HG02973 (cell line): ENCODE results near the gene NRG2.

Source experiments
- ATAC-seq: cut with Tn5 transposase; IDR thresholded peaks from one replicate; pipeline ENCODE4 v1.9.1; 2021; ENCODE audit warnings: moderate library complexity; ENCODE audit not compliant: unreplicated experiment

Gene NRG2

DNA sequence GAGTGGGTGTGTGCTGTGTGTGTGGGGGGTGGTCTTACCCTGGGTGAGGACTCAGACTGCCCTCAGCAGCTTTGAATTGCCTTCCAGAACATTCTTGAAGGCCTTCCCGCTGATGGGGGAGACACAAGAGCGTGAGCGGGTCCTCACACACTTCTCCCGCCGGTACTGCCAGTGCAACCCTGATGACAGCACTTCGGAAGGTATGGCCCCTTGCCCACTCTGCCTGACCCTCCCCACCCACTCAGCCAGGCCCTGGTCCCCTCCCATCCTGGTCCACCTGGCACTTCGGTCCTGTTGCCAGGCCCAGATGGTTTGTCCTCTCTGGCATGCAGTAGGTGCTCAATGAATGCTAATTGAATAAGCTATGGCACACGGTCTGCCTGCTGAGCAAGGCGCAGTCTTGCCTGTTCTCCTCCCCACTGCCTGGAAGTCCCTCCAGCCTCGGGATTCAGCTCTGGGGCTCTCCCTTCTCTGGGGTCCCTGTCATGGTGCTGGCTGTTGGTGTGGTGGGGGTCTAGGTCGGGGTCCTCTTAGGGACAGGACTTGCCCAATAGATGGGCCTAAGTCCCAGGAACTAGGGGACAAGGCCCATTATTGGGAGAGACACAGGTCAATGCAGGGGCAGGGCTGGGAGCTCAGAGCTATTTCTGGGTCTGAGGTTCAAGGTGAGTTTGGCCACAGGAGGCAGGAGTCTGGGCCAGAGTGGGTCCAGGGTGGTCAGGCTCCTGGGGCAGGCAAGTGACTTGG lies 221.1 kb downstream of the NRG2 start:
- no peak for ATAC-seq

GRCh38 chr5:139820606-139821005 lies 222.5 kb downstream of the NRG2 start:
- no peak for ATAC-seq

DNA sequence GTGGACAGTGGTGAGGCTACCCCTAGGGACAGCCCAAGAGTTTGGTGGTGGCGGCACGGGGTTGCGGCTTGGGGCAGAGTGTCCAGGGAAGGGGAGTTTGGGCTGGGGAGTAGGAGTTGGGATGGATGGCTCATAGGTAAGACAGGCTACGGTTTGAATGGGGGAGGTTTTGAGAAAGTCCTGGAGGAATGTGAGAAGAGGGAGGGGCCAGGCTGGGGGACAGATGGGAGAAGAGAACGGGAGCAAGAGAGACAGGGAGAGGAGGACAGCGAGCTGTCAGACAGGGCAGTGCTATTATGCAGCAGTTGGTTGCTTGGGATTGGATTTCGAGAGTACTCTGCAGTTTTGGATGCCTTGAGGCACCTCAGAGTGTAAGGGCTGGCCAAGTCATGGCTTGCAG lies 223.0 kb downstream of the NRG2 start:
- ATAC-seq, result no peak

GRCh38 chr5:139817970-139818369 lies 225.1 kb downstream of the NRG2 start:
- ATAC-seq, result no peak

- no peak for ATAC-seq
These were observed 225.7 kb downstream of the NRG2 start for GRCh38 chr5:139817362-139817761.

DNA sequence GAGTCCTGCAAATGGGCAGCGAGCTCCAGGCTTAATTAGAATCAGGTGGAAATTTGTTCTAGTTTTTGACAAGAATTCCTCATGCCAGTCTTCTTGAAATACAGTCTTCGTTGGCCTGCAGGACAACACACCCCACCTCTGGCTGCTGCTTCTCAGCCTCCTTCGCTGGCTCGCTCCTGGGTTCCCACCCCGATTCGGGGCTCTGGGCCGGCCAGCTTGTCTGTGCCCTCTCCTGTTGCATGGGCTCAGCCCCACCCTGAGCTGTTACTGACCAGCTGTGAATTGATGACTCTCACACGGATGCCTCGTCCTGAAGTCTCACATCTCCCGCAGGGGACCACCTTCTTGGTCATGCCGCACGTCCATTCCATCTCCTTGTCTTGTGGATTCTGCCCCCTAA lies 226.5 kb downstream of the NRG2 start:
- no peak for ATAC-seq

- ATAC-seq, result no peak
These were observed 228.3 kb downstream of the NRG2 start for GRCh38 chr5:139814704-139815280.

DNA sequence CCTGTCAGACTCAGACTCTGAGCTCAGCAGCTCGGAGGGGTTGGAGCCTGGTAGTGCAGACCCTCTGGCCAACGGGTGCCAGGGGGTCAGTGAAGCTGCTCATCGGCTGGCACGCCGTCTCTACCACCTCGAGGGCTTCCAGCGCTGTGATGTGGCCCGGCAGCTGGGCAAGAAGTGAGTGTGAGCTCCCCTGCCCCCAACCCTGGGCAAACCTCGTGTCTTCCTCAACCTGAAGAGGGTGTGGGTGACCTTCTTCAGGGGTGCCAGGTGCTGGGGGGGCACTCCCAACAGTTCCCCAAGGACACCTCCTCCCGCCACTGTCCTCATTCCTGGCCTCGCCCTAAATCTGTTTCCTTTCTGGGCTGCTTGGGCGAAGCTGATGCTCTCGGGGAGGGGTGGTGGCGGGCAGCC lies 228.9 kb downstream of the NRG2 start:
- no peak for ATAC-seq

GRCh38 chr5:139812836-139813805 lies 230.0 kb downstream of the NRG2 start:
- ATAC-seq, result no peak

- no peak for ATAC-seq
These were observed 230.8 kb downstream of the NRG2 start for GRCh38 chr5:139812323-139812722.

DNA sequence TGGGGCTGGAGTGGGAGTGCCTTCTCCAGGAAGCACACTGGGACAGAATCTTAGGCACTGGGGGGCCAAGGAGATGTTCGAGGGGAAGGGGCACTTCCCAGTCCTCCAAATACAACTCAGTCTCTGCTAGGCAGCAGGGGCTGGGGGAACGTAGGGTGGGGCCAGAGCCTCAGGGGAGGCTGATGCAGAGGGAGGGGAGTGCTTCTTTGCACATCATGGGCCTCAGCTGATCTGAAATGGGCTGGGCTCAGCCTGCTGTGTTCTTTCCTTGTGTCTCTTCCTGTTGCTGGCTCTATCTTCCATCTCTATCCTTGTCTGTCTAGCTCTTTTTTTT lies 231.9 kb downstream of the NRG2 start:
- ATAC-seq, result no peak

DNA sequence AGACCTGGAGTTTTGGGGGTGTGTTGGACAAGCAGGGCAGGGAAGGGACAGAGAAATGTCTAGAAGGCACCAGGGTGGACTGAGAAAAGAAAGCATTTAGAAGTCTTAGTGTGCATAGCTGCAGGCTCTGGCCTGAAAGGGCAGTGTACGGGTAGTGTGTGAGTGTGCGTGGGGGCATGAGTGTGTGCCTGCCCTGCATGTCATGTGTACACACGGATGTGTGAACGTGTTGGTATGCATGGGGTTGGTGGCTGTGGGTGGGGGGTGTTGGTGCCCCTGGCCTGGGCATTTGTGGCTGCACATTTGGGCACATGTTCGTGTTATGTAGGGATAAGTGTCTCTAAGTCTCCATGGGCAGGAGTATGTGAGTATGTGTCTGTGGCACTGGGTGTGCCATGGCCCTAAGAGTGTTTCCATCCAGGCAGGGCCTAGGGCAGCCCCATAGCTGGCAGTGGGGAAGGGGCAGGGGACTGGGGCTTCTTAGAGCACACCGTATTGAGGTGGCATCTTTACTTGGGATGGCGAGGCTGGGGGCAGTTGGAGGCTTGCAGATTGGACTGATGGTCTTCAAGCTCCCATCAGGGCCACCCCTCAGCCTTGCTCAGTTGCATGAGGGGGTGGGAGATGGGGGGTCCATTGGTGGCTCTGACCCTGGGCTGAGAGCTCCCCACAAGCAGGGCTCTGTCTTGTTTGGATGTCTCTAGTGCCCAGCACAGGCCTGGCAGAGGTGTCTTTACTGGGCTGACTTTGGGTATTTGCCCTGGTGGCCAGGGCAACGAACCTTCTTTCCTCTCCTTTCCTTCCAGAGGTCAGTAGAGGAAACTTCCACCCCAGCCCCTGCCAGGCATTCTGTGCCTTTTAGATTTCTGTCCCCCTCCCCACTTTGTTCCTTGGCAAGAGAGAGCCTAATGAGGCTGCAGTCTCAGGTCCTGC lies 232.5 kb downstream of the NRG2 start:
- no peak for ATAC-seq

DNA sequence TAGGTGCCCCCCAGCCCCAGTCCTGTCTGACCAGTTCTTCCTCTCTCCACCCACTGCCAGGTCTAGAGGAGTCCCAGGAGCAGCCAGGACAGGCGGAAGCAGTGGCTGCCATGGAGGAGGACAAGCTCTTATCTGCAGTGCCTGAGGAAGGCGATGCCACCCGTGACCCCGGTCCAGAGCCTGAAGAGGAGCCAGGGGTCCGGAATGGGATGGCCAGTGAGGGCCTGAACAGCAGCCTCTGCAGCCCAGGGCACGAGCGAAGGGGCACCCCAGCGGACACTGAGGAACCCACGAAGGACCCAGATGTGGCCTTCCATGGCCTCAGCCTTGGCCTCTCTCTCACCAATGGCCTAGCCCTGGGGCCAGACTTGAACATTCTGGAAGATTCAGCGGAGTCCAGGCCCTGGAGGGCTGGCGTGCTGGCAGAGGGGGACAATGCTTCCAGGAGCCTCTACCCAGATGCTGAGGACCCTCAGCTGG lies 233.7 kb downstream of the NRG2 start:
- no peak for ATAC-seq

GRCh38 chr5:139808481-139809330 lies 234.4 kb downstream of the NRG2 start:
- no peak for ATAC-seq

DNA sequence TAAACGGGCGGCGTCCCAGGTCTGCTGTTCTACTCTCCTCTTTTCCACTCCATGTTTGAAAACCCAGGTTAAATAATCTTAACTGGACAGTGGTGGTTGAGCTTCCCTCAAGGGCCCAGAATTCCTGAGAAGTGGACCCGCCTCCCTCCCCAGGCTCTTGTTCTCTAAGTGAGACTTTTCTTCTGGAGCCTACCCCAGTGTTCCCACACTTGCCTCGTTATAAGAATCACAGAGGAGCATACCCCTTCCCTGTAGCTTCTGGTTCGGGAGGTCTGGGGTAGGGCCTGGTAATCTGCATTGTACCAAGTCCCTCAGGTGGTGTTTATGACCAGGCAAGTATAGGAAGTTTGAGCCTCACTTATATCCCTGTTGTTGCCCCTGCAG lies 235.5 kb downstream of the NRG2 start:
- no peak for ATAC-seq

GRCh38 chr5:139806726-139807646 lies 236.1 kb downstream of the NRG2 start:
- ATAC-seq, result no peak

DNA sequence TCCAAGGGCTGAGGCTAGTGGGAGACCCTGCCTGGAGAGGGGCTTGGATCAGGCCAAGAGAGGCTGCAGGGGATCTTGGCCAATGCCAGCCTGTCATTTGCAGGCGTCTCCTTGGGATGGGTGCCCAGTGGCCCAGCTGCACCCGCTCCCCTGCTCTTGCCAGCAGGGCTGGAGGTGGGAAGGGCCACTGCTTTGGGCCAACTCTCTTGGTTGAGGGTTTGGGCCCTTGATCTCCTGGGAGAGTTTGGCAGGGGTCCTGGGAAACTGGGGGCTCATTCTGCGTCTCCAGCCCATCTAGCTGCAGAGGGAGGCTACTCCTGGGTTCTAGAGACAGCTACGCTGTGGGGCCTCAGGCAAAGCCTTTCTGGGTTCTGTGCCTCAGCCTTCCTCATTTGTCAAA lies 237.0 kb downstream of the NRG2 start:
- no peak for ATAC-seq

DNA sequence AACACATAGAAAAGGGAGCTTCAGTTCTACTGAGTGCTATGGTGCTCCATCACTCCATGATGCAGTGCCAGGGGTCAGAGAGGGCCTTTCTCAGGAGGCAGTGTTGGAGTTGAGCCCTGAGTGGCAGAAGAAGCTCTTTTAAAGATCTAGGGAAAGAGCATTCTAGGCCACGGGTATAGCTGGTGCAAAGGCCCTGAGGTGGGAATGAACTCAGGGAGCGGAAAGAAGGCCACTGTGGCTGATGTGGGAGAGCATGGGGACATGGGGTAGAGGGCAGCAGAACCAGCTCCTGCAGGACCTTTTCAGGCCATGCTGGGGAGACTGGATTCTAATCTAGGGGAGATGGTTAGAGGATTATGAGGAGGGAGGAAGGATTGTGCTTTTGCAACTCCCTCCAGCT lies 237.6 kb downstream of the NRG2 start:
- no peak for ATAC-seq
